CD8-positive, alpha-beta memory T cell (primary cell): ENCODE results near the gene LHFPL5. TPM values are rescaled to one million over a fixed set of nuclear protein-coding genes. Genes with fewer than 3 reads are reported as not detected.

ENCODE experiments used
- CTCF ChIA-PET: fragments of 350-600 bp; sonication (Branson Sonifier 250); formaldehyde crosslinking; loops from one replicate; lab custom pipeline; 2021; ENCODE audit warnings: antibody characterized with exemption; lab: Charles Lee
- POLR2A ChIA-PET: fragments of 350-600 bp; sonication (Branson Sonifier 250); formaldehyde crosslinking; loops from one replicate; lab custom pipeline; 2021; ENCODE audit warnings: antibody characterized with exemption; lab: Charles Lee
- DNase-seq, 5 donors: peaks; one replicate each; pipeline versions ENCODE4 v3.0.0 to v3.0.0-alpha.2; 2020 to 2022; ENCODE audit warnings: mixed read lengths in 1 of 5
- H3K27ac ChIP-seq: one replicate; pipeline ENCODE4 v1.7.0; 2013; ENCODE audit warnings: low read depth, mild to moderate bottlenecking, low read length, moderate library complexity
- H3K27me3 ChIP-seq: 2 replicates; pipeline ENCODE4 v1.7.0; 2013; ENCODE audit warnings: low read length, mild to moderate bottlenecking; ENCODE audit not compliant: insufficient read depth, poor library complexity, severe bottlenecking
- H3K36me3 ChIP-seq: 2 replicates; pipeline ENCODE4 v1.7.0; 2013; ENCODE audit warnings: mild to moderate bottlenecking, low read length, moderate library complexity; ENCODE audit not compliant: insufficient read depth
- H3K4me1 ChIP-seq: 2 replicates; pipeline ENCODE4 v1.7.0; 2013; ENCODE audit warnings: mild to moderate bottlenecking, low read length, moderate library complexity; ENCODE audit not compliant: insufficient read depth
- H3K4me3 ChIP-seq: 2 replicates; pipeline ENCODE4 v1.7.0; 2013; ENCODE audit warnings: mild to moderate bottlenecking, low read length
- H3K9me3 ChIP-seq: 2 replicates; pipeline ENCODE4 v1.7.0; 2013; ENCODE audit warnings: mild to moderate bottlenecking, low read length
- H3K27ac Mint-ChIP-seq, 8 donors: one replicate each; pipeline ENCODE4 v1.8.0; 2020 to 2021; ENCODE audit warnings: mixed read lengths in 8 of 8, mild to moderate bottlenecking in 6 of 8, inconsistent platforms in 3 of 8, moderate library complexity in 3 of 8
- H3K27me3 Mint-ChIP-seq, 2 donors: one replicate each; pipeline ENCODE4 v1.8.0; 2020 to 2021; ENCODE audit warnings: mixed read lengths in 2 of 2, mild to moderate bottlenecking in 1 of 2, moderate library complexity in 1 of 2
- H3K36me3 Mint-ChIP-seq, 3 donors: one replicate each; pipeline ENCODE4 v1.8.0; 2020 to 2021; ENCODE audit warnings: mixed read lengths in 3 of 3, inconsistent platforms in 1 of 3, mild to moderate bottlenecking in 1 of 3
- H3K4me1 Mint-ChIP-seq, 3 donors: one replicate each; pipeline ENCODE4 v1.8.0; 2020 to 2021; ENCODE audit warnings: mixed read lengths in 3 of 3, inconsistent platforms in 1 of 3, mild to moderate bottlenecking in 1 of 3
- H3K4me3 Mint-ChIP-seq, 7 donors: one replicate each; pipeline ENCODE4 v1.8.0; 2020 to 2021; ENCODE audit warnings: mixed read lengths in 7 of 7, mild to moderate bottlenecking in 6 of 7, moderate library complexity in 4 of 7, inconsistent platforms in 2 of 7
- H3K9me3 Mint-ChIP-seq, 5 donors: one replicate each; pipeline ENCODE4 v1.8.0; 2020 to 2022; ENCODE audit warnings: mixed read lengths in 5 of 5, mild to moderate bottlenecking in 3 of 5, moderate library complexity in 2 of 5, inconsistent platforms in 1 of 5
- polyA plus RNA-seq: library from polyadenylated mRNA; unstranded; fragments of 300-500 nt; fragmentation: Illumina TruSeq; gene quantifications from one replicate; pipeline ENCODE4 v1.2.3, GENCODE V29; 2021
- total RNA-seq, 2 experiments: library from RNA; stranded (reverse); gene quantifications; one replicate each; pipeline ENCODE4 v1.2.3, GENCODE V29; 2021

LHFPL5 gene
- total and polyA plus RNA-seq, 3 experiments from 2014 or later: not detected

GRCh38 chr6:35817515-35817914 is 12.4 kb downstream of the LHFPL5 start:
- CTCF ChIA-PET: no interaction called here
- Mint-ChIP-seq H3K27me3 (peaks cover 5 to 14% of the 10 kb centered on the region in 2 donors), H3K4me3 (no peak overlapping the region), H3K9me3 (peaks cover 3 to 9% (median 8%) of the 10 kb centered on the region in 5 donors), H3K4me1 (no peaks in the 10 kb centered on the region), H3K27ac (no peak overlapping the region), H3K36me3 (no peaks in the 10 kb centered on the region)
- H3K9me3 ChIP-seq: no peaks in the 10 kb centered on the region
- H3K27me3 ChIP-seq: no peaks in the 10 kb centered on the region
- POLR2A ChIA-PET: no interaction called here
- H3K27ac ChIP-seq: no peak overlapping the region
- no peak for DNase-seq
- no peaks in the 10 kb centered on the region for H3K36me3 ChIP-seq
- no peaks in the 10 kb centered on the region for H3K4me1 ChIP-seq
- H3K4me3 ChIP-seq: no peak overlapping the region

GRCh38 chr6:35823601-35824000 is 18.4 kb downstream of the LHFPL5 start:
- ChIA-PET CTCF (no interaction called here), POLR2A (no interaction called here)
- H3K27me3 ChIP-seq: no peaks in the 10 kb centered on the region
- H3K4me1 ChIP-seq: no peaks in the 10 kb centered on the region
- peaks cover 6 to 13% of the 10 kb centered on the region in 2 donors for H3K27me3 Mint-ChIP-seq
- no peak overlapping the region for H3K27ac ChIP-seq
- H3K36me3 ChIP-seq: no peaks in the 10 kb centered on the region
- no peak overlapping the region for H3K27ac Mint-ChIP-seq
- H3K4me1 Mint-ChIP-seq: no peaks in the 10 kb centered on the region
- no peaks in the 10 kb centered on the region for H3K9me3 Mint-ChIP-seq
- no peak overlapping the region for H3K4me3 ChIP-seq
- no peaks in the 10 kb centered on the region for H3K9me3 ChIP-seq
- DNase-seq: no peak
- no peak overlapping the region for H3K4me3 Mint-ChIP-seq
- no peaks in the 10 kb centered on the region for H3K36me3 Mint-ChIP-seq

- Mint-ChIP-seq H3K4me3 (no peak overlapping the region), H3K36me3 (no peaks in the 10 kb centered on the region), H3K27me3 (peaks cover 3 to 8% of the 10 kb centered on the region in 2 donors), H3K27ac (no peak overlapping the region), H3K9me3 (no peaks in the 10 kb centered on the region), H3K4me1 (no peaks in the 10 kb centered on the region)
- H3K36me3 ChIP-seq: no peaks in the 10 kb centered on the region
- H3K4me1 ChIP-seq: no peaks in the 10 kb centered on the region
- H3K9me3 ChIP-seq: no peaks in the 10 kb centered on the region
- POLR2A ChIA-PET: no interaction called here
- no peak overlapping the region for H3K27ac ChIP-seq
- CTCF ChIA-PET: no interaction called here
- H3K27me3 ChIP-seq: no peaks in the 10 kb centered on the region
- no peak overlapping the region for H3K4me3 ChIP-seq
- no peak for DNase-seq
Observed at GRCh38 chr6:35824552-35825192, 19.5 kb downstream of the LHFPL5 start.

- H3K36me3 ChIP-seq: peaks cover 4% of the 10 kb centered on the region
- Mint-ChIP-seq H3K27me3 (peaks cover 0 to 8% of the 10 kb centered on the region in 2 donors), H3K36me3 (peaks cover 2 to 15% (median 10%) of the 10 kb centered on the region in 3 donors), H3K4me3 (no peak overlapping the region), H3K27ac (no peak overlapping the region), H3K9me3 (no peaks in the 10 kb centered on the region), H3K4me1 (no peaks in the 10 kb centered on the region)
- no peaks in the 10 kb centered on the region for H3K9me3 ChIP-seq
- no peaks in the 10 kb centered on the region for H3K4me1 ChIP-seq
- no peak overlapping the region for H3K4me3 ChIP-seq
- no peak overlapping the region for H3K27ac ChIP-seq
- no peak for DNase-seq
- H3K27me3 ChIP-seq: no peaks in the 10 kb centered on the region
- ChIA-PET CTCF (no interaction called here), POLR2A (no interaction called here)
Observed at GRCh38 chr6:35829306-35829705, 24.2 kb downstream of the LHFPL5 start.

GRCh38 chr6:35831257-35832007 is 26.3 kb downstream of the LHFPL5 start:
- H3K27ac Mint-ChIP-seq: peak overlapping the region in 1 of 8 donors; percentile 9
- peaks cover 0 to 3% of the 10 kb centered on the region in 2 donors for H3K27me3 Mint-ChIP-seq
- no peak overlapping the region for H3K4me3 Mint-ChIP-seq
- Histone ChIP-seq H3K36me3 (peaks cover 4% of the 10 kb centered on the region), H3K4me3 (no peak overlapping the region), H3K9me3 (no peaks in the 10 kb centered on the region), H3K27me3 (no peaks in the 10 kb centered on the region), H3K27ac (no peak overlapping the region), H3K4me1 (no peaks in the 10 kb centered on the region)
- ChIA-PET CTCF (no interaction called here), POLR2A (no interaction called here)
- H3K9me3 Mint-ChIP-seq: no peaks in the 10 kb centered on the region
- DNase-seq: no peak
- no peaks in the 10 kb centered on the region for H3K4me1 Mint-ChIP-seq
- peaks cover 4 to 31% (median 13%) of the 10 kb centered on the region in 3 donors for H3K36me3 Mint-ChIP-seq

- H3K9me3 Mint-ChIP-seq: no peaks in the 10 kb centered on the region
- peaks cover 4 to 46% (median 17%) of the 10 kb centered on the region in 3 donors for H3K36me3 Mint-ChIP-seq
- POLR2A ChIA-PET: no interaction called here
- no peak for DNase-seq
- Histone ChIP-seq H3K9me3 (no peaks in the 10 kb centered on the region), H3K27me3 (no peaks in the 10 kb centered on the region), H3K27ac (no peak overlapping the region), H3K4me3 (no peak overlapping the region), H3K36me3 (peaks cover 7% of the 10 kb centered on the region), H3K4me1 (no peaks in the 10 kb centered on the region)
- H3K27ac Mint-ChIP-seq: peak overlapping the region in 1 of 8 donors; percentile 29
- CTCF ChIA-PET: no interaction called here
- H3K27me3 Mint-ChIP-seq: no peaks in the 10 kb centered on the region
- H3K4me1 Mint-ChIP-seq: no peaks in the 10 kb centered on the region
- H3K4me3 Mint-ChIP-seq: no peak overlapping the region
Observed at GRCh38 chr6:35833536-35833935, 28.4 kb downstream of the LHFPL5 start.

- no peak for DNase-seq
- Histone ChIP-seq H3K27ac (no peak overlapping the region), H3K9me3 (no peaks in the 10 kb centered on the region), H3K36me3 (peaks cover 10% of the 10 kb centered on the region), H3K27me3 (no peaks in the 10 kb centered on the region), H3K4me3 (no peak overlapping the region), H3K4me1 (no peaks in the 10 kb centered on the region)
- Mint-ChIP-seq H3K27me3 (no peaks in the 10 kb centered on the region), H3K27ac (no peak overlapping the region), H3K4me1 (no peaks in the 10 kb centered on the region), H3K4me3 (no peak overlapping the region), H3K36me3 (peaks cover 7 to 75% (median 13%) of the 10 kb centered on the region in 3 donors), H3K9me3 (no peaks in the 10 kb centered on the region)
- POLR2A ChIA-PET: no interaction called here
- CTCF ChIA-PET: no interaction called here
Observed at GRCh38 chr6:35839019-35839418, 33.9 kb downstream of the LHFPL5 start.

GRCh38 chr6:35842381-35842780 is 37.2 kb downstream of the LHFPL5 start:
- H3K4me1 Mint-ChIP-seq: no peaks in the 10 kb centered on the region
- Histone ChIP-seq H3K27ac (no peak overlapping the region), H3K36me3 (peaks cover 10% of the 10 kb centered on the region), H3K27me3 (no peaks in the 10 kb centered on the region), H3K9me3 (no peaks in the 10 kb centered on the region), H3K4me3 (no peak overlapping the region), H3K4me1 (no peaks in the 10 kb centered on the region)
- H3K9me3 Mint-ChIP-seq: no peaks in the 10 kb centered on the region
- CTCF ChIA-PET: no interaction called here
- no peak for DNase-seq
- H3K27ac Mint-ChIP-seq: peak overlapping the region in 1 of 8 donors; percentile 60
- no peaks in the 10 kb centered on the region for H3K27me3 Mint-ChIP-seq
- peaks cover 10 to 75% (median 11%) of the 10 kb centered on the region in 3 donors for H3K36me3 Mint-ChIP-seq
- POLR2A ChIA-PET: no interaction called here
- no peak overlapping the region for H3K4me3 Mint-ChIP-seq
